Activated T-cell treated with anti-CD3 and anti-CD28 coated beads for 1 hour (primary cell): Measurements from ENCODE around the gene MYOD1.

Source experiments
- DNase-seq: peaks from one replicate; pipeline ENCODE4 v3.0.0-alpha.2; 2020; ENCODE audit warnings: low read depth

Gene MYOD1

GRCh38 chr11:17734986-17735817 lies 15.8 kb downstream of the MYOD1 start:
- no peak for DNase-seq

GRCh38 chr11:17735818-17736578 lies 16.6 kb downstream of the MYOD1 start:
- no peak for DNase-seq

- DNase-seq = no peak
These were observed 17.2 kb downstream of the MYOD1 start for GRCh38 chr11:17736579-17736893.

GRCh38 chr11:17736930-17737817 lies 17.8 kb downstream of the MYOD1 start:
- no peak for DNase-seq

GRCh38 chr11:17738151-17738973 lies 19.0 kb downstream of the MYOD1 start:
- no peak for DNase-seq

- DNase-seq = no peak
These were observed 20.6 kb downstream of the MYOD1 start for GRCh38 chr11:17739945-17740338.

GRCh38 chr11:17740649-17741235 lies 21.4 kb downstream of the MYOD1 start:
- DNase-seq = no peak

- DNase-seq = no peak
These were observed 22.1 kb downstream of the MYOD1 start for GRCh38 chr11:17741487-17741886.

- DNase-seq = no peak
These were observed 22.6 kb downstream of the MYOD1 start for GRCh38 chr11:17742019-17742418.

- DNase-seq = no peak
These were observed 23.8 kb downstream of the MYOD1 start for GRCh38 chr11:17743026-17743807.

GRCh38 chr11:17743808-17744119 lies 24.4 kb downstream of the MYOD1 start:
- DNase-seq = no peak

GRCh38 chr11:17744151-17744940 lies 25.0 kb downstream of the MYOD1 start:
- no peak for DNase-seq

- DNase-seq = no peak
These were observed 25.8 kb downstream of the MYOD1 start for GRCh38 chr11:17745023-17745772.

- DNase-seq = no peak
These were observed 26.7 kb downstream of the MYOD1 start for GRCh38 chr11:17746096-17746495.

- no peak for DNase-seq
These were observed 28.0 kb downstream of the MYOD1 start for GRCh38 chr11:17747131-17747955.

- no peak for DNase-seq
These were observed 28.7 kb downstream of the MYOD1 start for GRCh38 chr11:17748044-17748443.

GRCh38 chr11:17748761-17749721 lies 29.7 kb downstream of the MYOD1 start:
- no peak for DNase-seq
